AG10803 (cell line): Measurements from ENCODE around the gene IQCN.
A peak's percentile ranks its signal among the peaks of the same experiment; 100 is the strongest.

Experiments used
- DNase-seq: peaks from one replicate; pipeline ENCODE4 v3.0.0; 2010; ENCODE audit warnings: low read depth
- H3K4me3 ChIP-seq: 2 replicates; pipeline ENCODE4 v1.5.1; 2011; ENCODE audit warnings: mild to moderate bottlenecking, low read length, control low read depth
- TF ChIP-seq, protein P1 (sequence below): conservative IDR thresholded peaks from 2 replicates; pipeline ENCODE4 v1.5.1; 2011; ENCODE audit warnings: mild to moderate bottlenecking, low read length, control low read depth, inconsistent platforms

Gene IQCN

GRCh38 chr19:18286973-18287635 lies 12.9 kb upstream of the IQCN start:
- DNase-seq: no peak
- TF ChIP-seq, protein P1, sequence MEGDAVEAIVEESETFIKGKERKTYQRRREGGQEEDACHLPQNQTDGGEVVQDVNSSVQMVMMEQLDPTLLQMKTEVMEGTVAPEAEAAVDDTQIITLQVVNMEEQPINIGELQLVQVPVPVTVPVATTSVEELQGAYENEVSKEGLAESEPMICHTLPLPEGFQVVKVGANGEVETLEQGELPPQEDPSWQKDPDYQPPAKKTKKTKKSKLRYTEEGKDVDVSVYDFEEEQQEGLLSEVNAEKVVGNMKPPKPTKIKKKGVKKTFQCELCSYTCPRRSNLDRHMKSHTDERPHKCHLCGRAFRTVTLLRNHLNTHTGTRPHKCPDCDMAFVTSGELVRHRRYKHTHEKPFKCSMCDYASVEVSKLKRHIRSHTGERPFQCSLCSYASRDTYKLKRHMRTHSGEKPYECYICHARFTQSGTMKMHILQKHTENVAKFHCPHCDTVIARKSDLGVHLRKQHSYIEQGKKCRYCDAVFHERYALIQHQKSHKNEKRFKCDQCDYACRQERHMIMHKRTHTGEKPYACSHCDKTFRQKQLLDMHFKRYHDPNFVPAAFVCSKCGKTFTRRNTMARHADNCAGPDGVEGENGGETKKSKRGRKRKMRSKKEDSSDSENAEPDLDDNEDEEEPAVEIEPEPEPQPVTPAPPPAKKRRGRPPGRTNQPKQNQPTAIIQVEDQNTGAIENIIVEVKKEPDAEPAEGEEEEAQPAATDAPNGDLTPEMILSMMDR: no peak
- H3K4me3 ChIP-seq: no peak overlapping the region

- no peak overlapping the region for H3K4me3 ChIP-seq
- TF ChIP-seq, protein P1: no peak
- no peak for DNase-seq
These were observed 10.6 kb upstream of the IQCN start for GRCh38 chr19:18284712-18285360.

DNA sequence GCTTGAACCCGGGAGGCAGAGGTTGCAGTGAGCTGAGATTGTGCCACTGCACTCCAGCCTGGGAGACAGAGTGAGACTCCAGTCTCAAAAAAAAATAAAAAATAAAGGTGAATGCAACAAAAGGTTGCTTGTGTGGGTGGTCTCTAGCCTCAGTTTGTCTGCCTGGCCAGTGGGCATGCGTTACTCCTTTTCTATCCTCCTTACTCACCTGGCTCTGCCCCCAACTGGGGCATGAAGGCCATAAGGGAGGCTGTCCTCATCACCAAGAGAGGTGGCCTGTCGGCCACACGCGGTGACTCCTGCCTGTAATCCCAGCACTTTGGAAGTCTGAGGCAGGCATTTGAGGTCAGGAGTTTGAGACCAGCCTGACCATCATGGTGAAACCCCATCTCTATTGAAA lies 9.1 kb upstream of the IQCN start:
- DNase-seq: no peak
- no peak overlapping the region for H3K4me3 ChIP-seq
- TF ChIP-seq, protein P1: no peak

GRCh38 chr19:18282788-18283141 lies 8.5 kb upstream of the IQCN start:
- DNase-seq: no peak
- TF ChIP-seq, protein P1: no peak
- H3K4me3 ChIP-seq: peak overlapping the region; percentile 70

DNA sequence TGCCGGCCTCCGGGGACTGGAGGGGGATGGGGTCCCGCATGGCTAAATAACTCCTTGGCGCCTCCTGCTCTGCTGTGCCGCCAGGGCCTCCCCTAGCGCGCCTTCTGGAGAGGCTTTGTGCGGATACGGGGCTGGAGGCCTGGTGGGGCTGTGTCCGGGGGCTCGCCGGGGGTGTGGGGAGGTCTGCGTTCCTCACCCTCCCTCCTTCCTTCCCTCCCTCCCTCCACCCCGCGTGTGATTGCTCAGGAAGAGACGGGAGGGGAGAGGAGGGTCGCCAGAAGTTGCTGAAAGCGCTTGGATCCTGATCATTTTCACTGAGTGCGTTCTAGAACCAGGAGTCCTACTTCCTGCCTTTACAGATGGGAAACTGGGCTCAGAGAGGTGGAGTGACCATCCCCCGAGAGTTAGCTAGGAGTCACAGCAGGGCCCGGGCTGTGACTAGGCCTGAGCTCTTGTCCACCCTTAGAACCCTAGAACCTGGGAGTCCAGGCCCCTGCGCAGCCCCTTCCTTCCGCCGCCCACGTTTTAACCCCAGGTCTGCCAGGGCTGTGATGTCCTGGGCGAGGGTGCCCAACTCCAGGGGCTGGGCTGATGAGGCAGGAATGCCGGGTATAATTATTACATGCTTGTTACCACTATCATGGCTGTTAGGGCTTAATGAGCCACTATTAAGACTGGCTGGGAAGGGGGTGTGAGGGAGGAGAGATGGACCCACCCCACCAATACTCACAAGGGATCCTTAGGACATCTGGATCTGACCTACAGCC lies 8.0 kb upstream of the IQCN start:
- TF ChIP-seq, protein P1: no peak; the same call in 1 of the 2 replicates
- peak overlapping the region; percentile 70 for H3K4me3 ChIP-seq
- no peak for DNase-seq

- peak; percentile 98 for DNase-seq
- TF ChIP-seq, protein P1: no peak
- peak within 1 kb of the TSS; percentile 99 for H3K4me3 ChIP-seq
These were observed 7.1 kb upstream of the IQCN start, which contains the start of gene JUND for GRCh38 chr19:18281082-18282020. TSS of gene JUND (minus strand) at chr19:18281622. CDS start at chr19:18281484, 138 bp downstream.
